Keratinocyte (primary cell): Measurements from ENCODE around the gene HERC2.

Experiments
- CTCF ChIP-seq, 3 experiments: IDR thresholded peaks in 1 of 3; conservative IDR thresholded peaks in 1 of 3; optimal IDR thresholded peaks in 1 of 3; 2 replicates in 2 of 3; 3 replicates in 1 of 3; pipeline versions ENCODE3 to v1.5.1; 2011; ENCODE audit warnings: low read length in 3 of 3, mild to moderate bottlenecking in 3 of 3, moderate library complexity in 2 of 3, control low read depth in 1 of 3, inconsistent platforms in 1 of 3; ENCODE audit not compliant: insufficient read depth in 2 of 3; ENCODE audit errors: extremely low read depth in 1 of 3
- EZH2 ChIP-seq: IDR thresholded peaks from one replicate; pipeline ENCODE4 v1.6.1; 2012; ENCODE audit warnings: inconsistent platforms, mild to moderate bottlenecking, low read length, moderate library complexity

DNA sequence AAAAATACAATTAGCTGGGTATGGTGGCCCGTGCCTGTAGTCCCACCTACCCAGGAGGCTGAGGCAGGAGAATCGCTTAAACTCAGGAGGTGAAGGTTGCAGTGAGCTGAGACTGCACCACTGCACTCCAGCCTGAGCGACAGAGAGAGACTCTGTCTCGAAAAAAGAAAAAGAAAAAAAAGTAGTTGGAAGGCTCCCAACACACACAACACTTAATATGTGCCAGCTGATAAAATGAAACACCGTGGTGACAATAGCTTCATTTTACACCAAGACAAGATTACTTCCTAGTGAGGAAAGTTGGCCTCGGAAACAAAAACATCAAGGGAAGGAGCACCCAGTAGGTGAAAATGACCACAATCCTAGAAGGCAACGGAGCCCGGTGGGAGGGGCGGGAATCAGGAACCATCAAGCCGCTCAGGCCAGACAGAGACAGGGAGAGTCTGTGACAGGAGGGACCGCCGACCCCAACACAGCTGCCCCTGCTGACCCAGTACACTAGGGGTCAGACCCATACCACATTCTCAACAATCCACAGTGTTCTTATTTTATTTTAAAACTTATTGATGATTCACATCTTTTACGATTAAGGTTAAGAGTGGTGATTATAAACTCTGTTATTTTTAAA, 168.4 kb downstream of the HERC2 start:
- TF ChIP-seq CTCF (optimal IDR thresholded peaks at IDR 0.05 in 1 of 3, IDR thresholded peaks at IDR 0.05 in 1 of 3, conservative IDR thresholded peaks at IDR 0.05 in 1 of 3; ENCODE audit: extremely low read depth in 1 of 3, insufficient read depth in 2 of 3, low read length in 3 of 3) = no peak
- no peak for TF ChIP-seq EZH2
